Ovary (tissue), 3 donors: ENCODE results near the gene TBC1D9B.

Source experiments
- CTCF ChIP-seq, 3 donors: fragments of 450-650 bp in 2 of 3; fragments of 200-600 bp in 1 of 3; IDR thresholded peaks; one replicate each; pipeline versions ENCODE4 v1.5.1 to v1.8.0; 2016 to 2022; ENCODE audit warnings: antibody characterized with exemption in 3 of 3, mild to moderate bottlenecking in 1 of 3
- EP300 ChIP-seq: sonication (generic); formaldehyde crosslinking; IDR thresholded peaks from one replicate; pipeline ENCODE4 v1.6.1; 2017; ENCODE audit warnings: antibody characterized with exemption
- POLR2A ChIP-seq: fragments of 450-650 bp; IDR thresholded peaks from one replicate; pipeline ENCODE4 v1.6.1; 2017; ENCODE audit warnings: antibody characterized with exemption, mild to moderate bottlenecking, moderate library complexity
- donor health status: DM: no; HTN: no; CAD: no.

- TF ChIP-seq CTCF (IDR thresholded peaks at IDR 0.05), result no peak
- no peak for TF ChIP-seq EP300
- TF ChIP-seq POLR2A, result no peak
Observed at GRCh38 chr5:179852993-179853547, 54.6 kb downstream of the TBC1D9B start.
